Astrocyte (in vitro differentiated cells and primary cell): ENCODE results near the gene H6PD.

Source experiments
- EZH2 ChIP-seq: IDR thresholded peaks from 2 replicates; pipeline ENCODE4 v1.6.1; 2012; ENCODE audit warnings: mild to moderate bottlenecking, low read length, inconsistent platforms; ENCODE audit not compliant: insufficient read depth
- TF ChIP-seq, protein P1 (sequence below): IDR thresholded peaks from 2 replicates; pipeline ENCODE4 v1.5.1; 2011; ENCODE audit warnings: low read depth, mild to moderate bottlenecking, inconsistent platforms, low read length, moderate library complexity; ENCODE audit not compliant: insufficient read depth

DNA sequence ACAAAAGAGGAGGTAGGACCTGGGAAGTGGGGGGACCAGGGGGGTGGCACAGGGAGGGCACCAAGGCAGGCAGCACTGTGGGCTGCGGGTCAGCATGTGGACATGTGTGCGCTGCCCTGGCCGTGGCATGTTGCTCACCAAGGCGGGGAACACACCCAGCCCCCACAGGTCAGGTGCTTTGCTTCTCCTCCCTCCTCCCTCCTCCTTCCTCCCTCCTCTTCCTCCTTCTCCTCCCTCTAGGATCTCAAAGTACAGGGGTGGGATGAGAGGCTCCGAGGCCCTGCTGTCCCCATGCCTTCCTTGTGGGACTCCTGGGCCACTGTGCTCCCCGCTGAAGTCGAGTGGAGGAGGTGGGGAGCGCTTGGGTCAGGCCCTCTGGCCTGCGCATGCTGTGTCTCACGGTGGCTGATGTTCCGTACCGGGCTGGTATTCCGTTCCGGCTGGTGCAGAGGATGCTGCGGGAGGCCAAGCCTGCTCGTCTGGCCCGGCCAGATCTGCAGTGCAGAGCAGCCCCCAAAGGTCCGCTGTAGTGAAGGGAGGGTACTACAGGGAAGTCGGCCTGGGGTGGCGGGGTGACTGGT lies 84.7 kb downstream of the H6PD start:
- TF ChIP-seq, protein P1, sequence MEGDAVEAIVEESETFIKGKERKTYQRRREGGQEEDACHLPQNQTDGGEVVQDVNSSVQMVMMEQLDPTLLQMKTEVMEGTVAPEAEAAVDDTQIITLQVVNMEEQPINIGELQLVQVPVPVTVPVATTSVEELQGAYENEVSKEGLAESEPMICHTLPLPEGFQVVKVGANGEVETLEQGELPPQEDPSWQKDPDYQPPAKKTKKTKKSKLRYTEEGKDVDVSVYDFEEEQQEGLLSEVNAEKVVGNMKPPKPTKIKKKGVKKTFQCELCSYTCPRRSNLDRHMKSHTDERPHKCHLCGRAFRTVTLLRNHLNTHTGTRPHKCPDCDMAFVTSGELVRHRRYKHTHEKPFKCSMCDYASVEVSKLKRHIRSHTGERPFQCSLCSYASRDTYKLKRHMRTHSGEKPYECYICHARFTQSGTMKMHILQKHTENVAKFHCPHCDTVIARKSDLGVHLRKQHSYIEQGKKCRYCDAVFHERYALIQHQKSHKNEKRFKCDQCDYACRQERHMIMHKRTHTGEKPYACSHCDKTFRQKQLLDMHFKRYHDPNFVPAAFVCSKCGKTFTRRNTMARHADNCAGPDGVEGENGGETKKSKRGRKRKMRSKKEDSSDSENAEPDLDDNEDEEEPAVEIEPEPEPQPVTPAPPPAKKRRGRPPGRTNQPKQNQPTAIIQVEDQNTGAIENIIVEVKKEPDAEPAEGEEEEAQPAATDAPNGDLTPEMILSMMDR, result no peak
- TF ChIP-seq EZH2, result no peak
